GM18499 (cell line): ENCODE results near the gene RNF112.

Experiments used
- ATAC-seq: cut with Tn5 transposase; IDR thresholded peaks from one replicate; pipeline ENCODE4 v1.9.1; 2021; ENCODE audit warnings: moderate number of reproducible peaks; ENCODE audit not compliant: insufficient read depth, unreplicated experiment

Gene RNF112

GRCh38 chr17:19387921-19388521 is 23.0 kb upstream of the RNF112 start:
- ATAC-seq: no peak

GRCh38 chr17:19388791-19389785 is 21.9 kb upstream of the RNF112 start:
- no peak for ATAC-seq

DNA sequence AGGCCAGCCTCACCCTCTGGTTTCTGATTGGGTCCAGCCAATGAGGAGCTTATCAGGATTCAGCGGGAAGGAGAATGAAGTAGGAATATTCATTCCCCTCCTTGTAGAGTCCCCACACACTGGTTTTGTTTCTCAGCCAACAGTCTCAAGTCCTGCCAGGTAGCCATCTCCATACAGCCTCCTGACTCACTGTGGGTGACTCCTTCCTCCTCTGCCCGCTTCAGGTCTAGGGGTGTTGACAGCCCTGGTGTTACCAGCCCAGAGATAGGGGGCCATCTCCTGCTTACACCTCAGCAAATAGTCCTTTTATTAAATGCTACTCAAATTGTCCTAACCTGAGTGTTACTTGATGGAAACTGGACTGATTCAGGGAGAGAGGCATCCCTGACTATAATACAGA is 20.1 kb upstream of the RNF112 start:
- no peak for ATAC-seq

DNA sequence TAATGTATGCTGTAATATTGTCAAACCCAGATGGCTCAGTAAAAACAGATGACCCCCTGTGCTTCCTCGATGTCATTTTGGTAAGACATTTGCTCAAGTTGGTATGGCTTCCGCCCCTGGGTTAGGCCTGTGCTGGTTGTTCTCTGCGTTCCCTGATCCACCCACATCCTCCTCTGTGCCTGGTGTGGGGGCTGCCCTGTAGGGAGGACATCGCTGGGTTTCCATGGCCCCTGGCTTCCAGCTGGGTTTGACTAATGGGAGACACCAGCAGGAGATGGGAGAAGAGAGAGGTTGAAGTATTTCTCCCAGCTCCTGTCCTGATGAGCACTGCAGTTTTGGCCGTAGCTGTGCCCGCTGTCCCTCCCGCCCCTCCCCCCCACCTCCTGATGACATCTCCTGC is 19.6 kb upstream of the RNF112 start:
- no peak for ATAC-seq

GRCh38 chr17:19392303-19392702 is 18.7 kb upstream of the RNF112 start:
- ATAC-seq: no peak

GRCh38 chr17:19397556-19398041 is 13.4 kb upstream of the RNF112 start:
- no peak for ATAC-seq

DNA sequence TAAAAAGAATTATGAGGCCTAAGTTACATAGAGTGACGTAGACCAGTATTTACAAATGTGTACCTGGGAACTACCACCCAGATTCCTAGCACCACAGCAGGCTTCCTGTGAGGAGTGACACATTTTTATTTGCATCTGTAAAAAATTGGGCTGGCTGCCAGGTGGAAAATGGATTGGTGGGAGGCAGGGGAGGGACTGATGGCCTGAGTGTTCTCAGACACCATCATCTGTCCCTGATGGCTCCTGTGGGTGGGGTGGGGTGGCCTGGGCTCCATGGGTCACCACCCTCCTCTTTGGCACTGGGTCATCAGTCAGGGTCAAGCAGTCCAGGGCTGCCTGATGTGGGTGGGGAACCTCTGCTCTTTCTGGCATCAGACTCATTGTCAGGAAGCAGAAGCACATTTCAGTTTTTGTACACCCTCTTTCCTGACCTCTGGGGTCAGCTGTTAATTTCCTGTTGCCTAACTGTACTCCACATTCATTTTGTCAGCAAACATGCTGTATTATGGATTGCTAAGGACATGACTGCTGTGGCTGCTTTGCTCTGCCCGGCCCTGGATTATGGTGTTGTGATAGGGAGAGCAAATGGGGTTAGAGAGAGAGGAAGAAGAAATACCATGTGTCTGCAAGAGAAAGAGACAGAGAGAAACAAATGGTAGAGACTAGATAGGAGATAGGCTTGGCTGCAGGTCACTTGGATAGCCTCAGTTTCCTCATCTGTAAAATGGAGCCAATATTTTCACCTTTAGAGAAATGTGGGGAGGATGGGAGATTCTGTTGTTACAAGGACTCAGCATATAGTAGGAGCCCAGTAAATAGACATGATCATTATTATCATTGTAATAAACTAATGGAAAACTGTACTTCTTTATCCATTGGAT is 12.5 kb upstream of the RNF112 start:
- no peak for ATAC-seq

GRCh38 chr17:19399750-19400450 is 11.1 kb upstream of the RNF112 start:
- ATAC-seq: no peak

DNA sequence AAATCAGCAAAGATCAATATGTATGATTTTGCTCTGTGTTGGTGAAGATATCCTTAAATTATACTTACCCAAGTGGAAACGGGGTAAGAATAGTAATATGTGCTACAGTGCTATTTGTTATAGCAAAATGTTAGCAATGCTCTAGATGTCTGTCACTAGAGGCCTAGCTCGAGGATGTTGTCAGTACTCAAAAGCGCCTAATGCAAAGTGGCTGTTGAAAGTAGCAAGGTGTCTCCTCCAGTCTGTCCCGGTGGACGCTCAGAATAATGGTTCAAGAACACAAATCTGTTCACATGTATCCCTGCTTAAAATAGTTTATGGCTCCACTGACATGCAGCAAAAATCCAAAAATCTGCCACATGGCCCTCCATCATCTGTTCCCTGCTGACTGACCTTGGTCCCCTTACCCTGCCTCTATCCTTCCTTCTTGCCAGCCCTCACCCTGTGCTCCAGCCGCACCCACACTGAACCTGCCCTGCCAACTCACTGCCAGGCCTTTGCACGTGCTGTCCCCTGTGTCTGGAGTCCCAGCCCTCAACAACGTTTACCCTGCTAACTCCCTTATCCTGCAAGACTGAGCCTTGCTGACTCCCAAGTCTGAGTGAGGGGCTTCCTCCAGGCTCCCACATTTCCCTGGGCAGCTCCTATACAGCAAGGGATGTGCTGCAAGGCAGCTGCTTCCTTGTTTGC is 9.6 kb upstream of the RNF112 start:
- ATAC-seq: no peak

GRCh38 chr17:19402171-19402570 is 8.9 kb upstream of the RNF112 start:
- no peak for ATAC-seq

GRCh38 chr17:19403021-19403420 is 8.0 kb upstream of the RNF112 start:
- ATAC-seq: no peak

GRCh38 chr17:19404264-19404663 is 6.8 kb upstream of the RNF112 start:
- ATAC-seq: no peak

DNA sequence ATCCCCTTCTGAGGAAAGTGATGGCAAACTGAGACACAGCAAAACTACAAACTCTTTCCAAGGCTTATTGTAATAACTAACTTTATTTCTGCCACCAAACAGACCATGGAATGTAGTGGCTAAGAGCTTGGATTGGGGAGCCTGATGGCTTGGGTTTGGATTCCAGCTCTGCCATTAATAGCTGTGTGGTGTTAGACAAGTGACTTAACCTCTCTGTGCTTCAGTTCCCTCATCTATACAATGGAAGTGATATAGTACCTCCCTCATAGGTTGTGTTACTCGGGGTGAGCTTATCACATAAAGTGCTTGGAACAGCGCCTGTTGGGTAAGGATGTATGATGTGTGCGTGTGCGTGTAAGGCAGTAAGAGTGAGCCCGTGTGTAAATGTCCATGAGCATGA is 5.9 kb upstream of the RNF112 start:
- no peak for ATAC-seq

- ATAC-seq: no peak
Measured at GRCh38 chr17:19407601-19408345, 3.3 kb upstream of the RNF112 start.

DNA sequence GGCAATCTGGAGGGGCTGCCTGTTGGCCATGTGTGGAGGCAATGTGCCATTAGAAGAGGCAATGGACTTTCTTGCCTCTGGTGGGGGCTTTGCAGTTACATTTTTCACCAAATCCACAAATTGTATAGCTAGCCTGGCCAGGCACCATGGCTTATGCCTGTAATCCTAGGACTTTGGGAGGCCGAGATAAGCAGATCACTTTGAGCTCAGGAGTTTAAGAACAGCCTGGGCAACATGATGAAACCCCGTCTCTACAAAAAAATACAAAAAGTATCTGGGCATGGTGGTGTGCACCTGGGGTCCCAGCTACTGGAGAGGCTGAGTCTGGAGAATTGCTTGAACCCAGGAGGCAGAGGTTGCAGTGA is 2.7 kb upstream of the RNF112 start:
- ATAC-seq: no peak

GRCh38 chr17:19409066-19409465 is 2.0 kb upstream of the RNF112 start:
- no peak for ATAC-seq

GRCh38 chr17:19409509-19409908 is 1.5 kb upstream of the RNF112 start:
- ATAC-seq: no peak

DNA sequence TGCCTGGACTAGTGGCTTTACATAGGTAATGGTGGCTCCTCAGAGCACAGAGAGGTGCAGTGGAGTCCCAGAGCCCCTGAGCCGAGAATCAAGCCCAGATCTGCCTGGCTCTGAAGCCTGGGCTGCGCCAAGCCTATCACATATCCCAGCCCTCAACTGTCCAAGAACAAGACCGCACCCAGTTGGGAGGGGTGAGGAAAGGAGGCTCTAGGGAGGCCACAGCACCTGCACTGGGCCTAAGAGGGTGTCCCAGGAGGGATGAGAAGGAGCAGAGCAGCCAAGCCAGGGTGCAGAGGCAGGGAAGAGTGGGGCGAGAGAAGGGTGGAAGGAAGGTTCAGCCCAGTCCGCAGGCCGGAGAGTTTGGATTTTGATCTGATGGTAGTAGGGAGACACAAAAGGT is 941 bp upstream of the RNF112 start:
- ATAC-seq: no peak

DNA sequence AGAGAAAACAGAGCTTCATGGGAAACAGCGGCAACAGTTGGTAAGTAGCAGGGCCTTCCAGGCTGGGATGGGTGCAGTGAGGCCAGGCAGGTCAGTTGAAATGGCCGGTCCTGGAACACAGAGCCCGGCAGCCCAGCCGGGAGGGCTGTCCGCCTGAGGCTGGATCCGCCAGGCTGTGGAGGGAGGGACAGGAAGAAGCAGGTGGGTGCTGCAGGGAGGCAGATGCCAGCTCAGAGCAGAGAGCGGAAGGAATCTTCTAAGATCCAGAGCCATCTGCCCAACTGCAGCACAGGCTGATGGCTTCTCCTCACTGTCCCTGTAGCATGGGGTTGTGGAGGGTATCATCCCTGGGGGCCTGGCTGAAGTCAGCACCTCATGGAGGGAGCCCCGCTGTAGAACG is 599 bp downstream of the RNF112 start:
- no peak for ATAC-seq
